PC-3 (cell line): ENCODE data around the gene METAP1D. TPM values are rescaled to one million over a fixed set of nuclear protein-coding genes. Genes with fewer than 3 reads are reported as not detected.
A peak's percentile ranks its signal among the peaks of the same experiment; 100 is the strongest.
"Not testable (repeated sequence)": the region's sequence is repeated elsewhere in the genome, so short reads cannot be mapped to it uniquely, and the experiment has no call there.

Experiments used
- ATAC-seq: fragments of 200-7000 bp; cut with Tn5 transposase; 2 replicates; pipeline ENCODE4 v1.9.1; 2020; ENCODE audit warnings: mild to moderate bottlenecking, moderate library complexity
- BruUV-seq: library from RNA; stranded (reverse); fragments of 400-500 nt; replicated peaks from 2 replicates; lab custom pipeline; 2021; lab: Mats Ljungman, UMichigan
- CTCF ChIA-PET: fragments of 300-600 bp; sonication (Branson Sonifier 250); formaldehyde crosslinking; loops from one replicate; lab custom pipeline; 2022; ENCODE audit warnings: antibody characterized with exemption; lab: Charles Lee
- POLR2A ChIA-PET: fragments of 300-600 bp; sonication (Branson Sonifier 250); formaldehyde crosslinking; loops from one replicate; lab custom pipeline; 2022; ENCODE audit warnings: antibody characterized with exemption; ENCODE audit not compliant: unreplicated experiment; lab: Charles Lee
- DNase-seq: peaks from one replicate; pipeline ENCODE4 v3.0.0-alpha.2; 2015
- H2AFZ ChIP-seq: fragments of 300-600 bp; sonication (generic); 2 replicates; pipeline ENCODE4 v1.6.0; 2016; ENCODE audit warnings: antibody characterized with exemption, low read length
- H3F3A ChIP-seq: fragments of 300-600 bp; sonication (generic); one replicate; pipeline ENCODE4 v1.6.0; 2017; ENCODE audit warnings: antibody characterized with exemption, low read length, control low read depth, mild to moderate bottlenecking; ENCODE audit not compliant: unreplicated experiment
- H3K27ac ChIP-seq: fragments of 300-600 bp; sonication (generic); 2 replicates; pipeline ENCODE4 v1.5.1; 2016; ENCODE audit warnings: mild to moderate bottlenecking, low read length
- H3K27me3 ChIP-seq: fragments of 300-600 bp; sonication (generic); 2 replicates; pipeline ENCODE4 v1.6.1; 2016; ENCODE audit warnings: low read length, mixed read lengths
- H3K36me3 ChIP-seq: fragments of 300-600 bp; sonication (generic); 2 replicates; pipeline ENCODE4 v1.6.1; 2016; ENCODE audit warnings: low read depth, mixed run types, low read length, mixed read lengths
- H3K4me1 ChIP-seq: fragments of 300-600 bp; sonication (generic); 2 replicates; pipeline ENCODE4 v1.5.1; 2016; ENCODE audit warnings: low read length; ENCODE audit not compliant: insufficient read depth
- H3K4me2 ChIP-seq: fragments of 300-600 bp; sonication (generic); 2 replicates; pipeline ENCODE4 v1.6.0; 2016; ENCODE audit warnings: low read length
- H3K4me3 ChIP-seq: fragments of 300-600 bp; sonication (generic); 2 replicates; pipeline ENCODE4 v1.5.1; 2016; ENCODE audit warnings: mild to moderate bottlenecking, low read length, mixed read lengths
- H3K79me2 ChIP-seq: fragments of 300-600 bp; sonication (generic); 2 replicates; pipeline ENCODE4 v1.6.1; 2017; ENCODE audit warnings: low read length, mixed read lengths
- H3K9ac ChIP-seq: fragments of 300-600 bp; sonication (generic); 2 replicates; pipeline ENCODE4 v1.6.0; 2016; ENCODE audit warnings: mild to moderate bottlenecking, low read length
- H3K9me2 ChIP-seq: fragments of 300-600 bp; sonication (generic); replicated peaks from 2 replicates; pipeline ENCODE4 v1.6.1; 2016; ENCODE audit warnings: mixed run types, low read length, mixed read lengths
- H3K9me3 ChIP-seq: fragments of 300-600 bp; sonication (generic); 2 replicates; pipeline ENCODE4 v1.6.1; 2016; ENCODE audit warnings: low read length, mixed read lengths
- H4K20me1 ChIP-seq: fragments of 300-600 bp; sonication (generic); 2 replicates; pipeline ENCODE4 v1.6.1; 2016; ENCODE audit warnings: low read length, mixed read lengths
- EZH2 ChIP-seq: fragments of 300-600 bp; sonication (generic); IDR thresholded peaks from one replicate; pipeline ENCODE4 v1.6.1; 2017; ENCODE audit warnings: antibody characterized with exemption, mild to moderate bottlenecking, low read length; ENCODE audit not compliant: unreplicated experiment
- EZH2phosphoT487 ChIP-seq: fragments of 300-600 bp; sonication (generic); IDR thresholded peaks from 2 replicates; pipeline ENCODE4 v1.6.1; 2018; ENCODE audit warnings: mild to moderate bottlenecking, antibody characterized with exemption, low read length, borderline replicate concordance
- intact Hi-C: fragments of 100-400 bp; cut with micrococcal nuclease; formaldehyde crosslinking; loops from 2 replicates; pipeline ENCODE4 v1.9.0; 2023
- total RNA-seq: library from RNA; depleted of rRNA; stranded (reverse); fragments of >200 nt; gene quantifications from 2 replicates; pipeline ENCODE4 v1.2.3, GENCODE V29; 2014
- TF ChIP-seq, protein P1 (sequence below): fragments of 300-600 bp; sonication (generic); conservative IDR thresholded peaks from 2 replicates; pipeline ENCODE4 v1.5.1; 2017; ENCODE audit warnings: antibody characterized with exemption, low read depth, mild to moderate bottlenecking, low read length

Gene METAP1D
- total RNA-seq, 1 experiment from 2014 or later = 12.0 TPM

DNA sequence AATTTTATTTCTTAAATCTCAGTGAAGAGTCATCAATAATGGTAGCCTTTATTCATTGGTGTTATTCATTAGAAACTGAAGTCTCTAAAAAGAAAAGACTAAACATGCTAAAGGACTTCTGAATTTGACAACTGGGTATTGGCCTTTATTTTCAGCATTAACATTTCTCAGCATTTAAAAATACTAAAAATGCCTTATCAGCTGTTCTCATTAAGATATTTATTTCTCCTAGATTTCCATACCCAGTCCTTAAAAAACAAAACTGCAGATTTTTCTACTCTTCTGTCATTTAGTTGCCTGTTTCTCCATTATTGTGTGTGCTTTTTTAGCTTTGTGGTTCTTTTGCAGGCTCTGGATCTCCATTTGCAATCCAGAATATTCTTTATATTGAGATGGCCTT lies 31.2 kb upstream of the METAP1D start:
- Histone ChIP-seq H4K20me1 (no peaks in the 10 kb centered on the region), H3K27ac (no peak overlapping the region), H3K36me3 (peaks cover 27% of the 10 kb centered on the region; the same call in 1 of the 2 replicates), H3K4me2 (no peak overlapping the region), H3K9ac (no peak overlapping the region), H3K27me3 (no peaks in the 10 kb centered on the region), H3F3A (no peaks in the 10 kb centered on the region), H3K4me1 (no peaks in the 10 kb centered on the region), H3K4me3 (no peak overlapping the region), H3K9me3 (no peaks in the 10 kb centered on the region), H2AFZ (no peak overlapping the region), H3K79me2 (no peaks in the 10 kb centered on the region), H3K9me2 (no peaks in the 10 kb centered on the region)
- intact Hi-C loops = no loop called here
- TF ChIP-seq EZH2 (no peak), EZH2phosphoT487 (no peak)
- TF ChIP-seq, protein P1, sequence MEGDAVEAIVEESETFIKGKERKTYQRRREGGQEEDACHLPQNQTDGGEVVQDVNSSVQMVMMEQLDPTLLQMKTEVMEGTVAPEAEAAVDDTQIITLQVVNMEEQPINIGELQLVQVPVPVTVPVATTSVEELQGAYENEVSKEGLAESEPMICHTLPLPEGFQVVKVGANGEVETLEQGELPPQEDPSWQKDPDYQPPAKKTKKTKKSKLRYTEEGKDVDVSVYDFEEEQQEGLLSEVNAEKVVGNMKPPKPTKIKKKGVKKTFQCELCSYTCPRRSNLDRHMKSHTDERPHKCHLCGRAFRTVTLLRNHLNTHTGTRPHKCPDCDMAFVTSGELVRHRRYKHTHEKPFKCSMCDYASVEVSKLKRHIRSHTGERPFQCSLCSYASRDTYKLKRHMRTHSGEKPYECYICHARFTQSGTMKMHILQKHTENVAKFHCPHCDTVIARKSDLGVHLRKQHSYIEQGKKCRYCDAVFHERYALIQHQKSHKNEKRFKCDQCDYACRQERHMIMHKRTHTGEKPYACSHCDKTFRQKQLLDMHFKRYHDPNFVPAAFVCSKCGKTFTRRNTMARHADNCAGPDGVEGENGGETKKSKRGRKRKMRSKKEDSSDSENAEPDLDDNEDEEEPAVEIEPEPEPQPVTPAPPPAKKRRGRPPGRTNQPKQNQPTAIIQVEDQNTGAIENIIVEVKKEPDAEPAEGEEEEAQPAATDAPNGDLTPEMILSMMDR = no peak
- ChIA-PET CTCF (no interaction called here), POLR2A (interaction anchor here (0.6 kb wide), 1 partner anchor 117 kb away, joined by 4 read pairs; the partner anchor contains the start of gene DLX1)
- no TSS peak for BruUV-seq
- no peak for DNase-seq
- ATAC-seq = no peak

GRCh38 chr2:171972329-171972982 lies 27.3 kb upstream of the METAP1D start:
- Histone ChIP-seq H3K9me3 (no peaks in the 10 kb centered on the region), H3K9me2 (no peaks in the 10 kb centered on the region), H3F3A (no peaks in the 10 kb centered on the region), H3K4me1 (no peaks in the 10 kb centered on the region), H3K36me3 (peaks cover 16% of the 10 kb centered on the region), H4K20me1 (no peaks in the 10 kb centered on the region), H3K4me3 (no peak overlapping the region), H3K79me2 (no peaks in the 10 kb centered on the region), H3K27ac (no peak overlapping the region), H2AFZ (no peak overlapping the region), H3K4me2 (no peak overlapping the region), H3K27me3 (no peaks in the 10 kb centered on the region), H3K9ac (no peak overlapping the region)
- intact Hi-C loops = no loop called here
- ATAC-seq (peak; percentile 53), DNase-seq (no peak)
- no TSS peak for BruUV-seq
- ChIA-PET POLR2A (no interaction called here), CTCF (no interaction called here)
- TF ChIP-seq, protein P1 = no peak
- TF ChIP-seq EZH2phosphoT487 (no peak), EZH2 (no peak)

- H3K9me2 ChIP-seq = no peaks in the 10 kb centered on the region
- BruUV-seq = no TSS peak
- ChIA-PET POLR2A (interaction anchor here (0.6 kb wide), 1 partner anchor 84 kb away, joined by 3 read pairs; no protein-coding TSS in a partner anchor), CTCF (no interaction called here)
- H3K9me3 ChIP-seq = no peaks in the 10 kb centered on the region
- DNase-seq (no peak), ATAC-seq (no peak)
- intact Hi-C loops = no loop called here
- no peak overlapping the region for H3K4me2 ChIP-seq
- H2AFZ ChIP-seq = no peak overlapping the region
- no peak overlapping the region for H3K4me3 ChIP-seq
- peaks cover 23% of the 10 kb centered on the region for H3K36me3 ChIP-seq
- H3K79me2 ChIP-seq = no peaks in the 10 kb centered on the region
- H3K4me1 ChIP-seq = no peaks in the 10 kb centered on the region
- H4K20me1 ChIP-seq = no peaks in the 10 kb centered on the region
- no peak overlapping the region for H3K9ac ChIP-seq
- no peak overlapping the region for H3K27ac ChIP-seq
- no peaks in the 10 kb centered on the region for H3F3A ChIP-seq
- no peaks in the 10 kb centered on the region for H3K27me3 ChIP-seq
- TF ChIP-seq EZH2 (no peak), EZH2phosphoT487 (no peak)
- TF ChIP-seq, protein P1 = no peak
Observed at GRCh38 chr2:171979103-171979502, 20.6 kb upstream of the METAP1D start.

GRCh38 chr2:171983924-171984323 lies 15.8 kb upstream of the METAP1D start:
- H3K9me2 ChIP-seq, CTCF ChIA-PET, H3K27me3 ChIP-seq, H4K20me1 ChIP-seq, H3K4me3 ChIP-seq, intact Hi-C loops, H3K4me1 ChIP-seq, H3F3A ChIP-seq, H3K9me3 ChIP-seq, BruUV-seq, H3K4me2 ChIP-seq, POLR2A ChIA-PET, H3K9ac ChIP-seq, H3K79me2 ChIP-seq, DNase-seq, H2AFZ ChIP-seq, ATAC-seq, H3K27ac ChIP-seq: not testable (repeated sequence)
- H3K36me3 ChIP-seq = peaks cover 21% of the 10 kb centered on the region
